22Rv1 (cell line): ENCODE measurements around the gene C12orf76.

Experiments used
- ZFX ChIP-seq: fragments of 450-650 bp; IDR thresholded peaks from 2 replicates; pipeline ENCODE4 v1.6.1; 2017; ENCODE audit warnings: antibody characterized with exemption, borderline replicate concordance
- TF ChIP-seq, protein P1 (sequence below): fragments of 450-650 bp; IDR thresholded peaks from 2 replicates; pipeline ENCODE4 v1.5.1; 2017; ENCODE audit warnings: mild to moderate bottlenecking

DNA sequence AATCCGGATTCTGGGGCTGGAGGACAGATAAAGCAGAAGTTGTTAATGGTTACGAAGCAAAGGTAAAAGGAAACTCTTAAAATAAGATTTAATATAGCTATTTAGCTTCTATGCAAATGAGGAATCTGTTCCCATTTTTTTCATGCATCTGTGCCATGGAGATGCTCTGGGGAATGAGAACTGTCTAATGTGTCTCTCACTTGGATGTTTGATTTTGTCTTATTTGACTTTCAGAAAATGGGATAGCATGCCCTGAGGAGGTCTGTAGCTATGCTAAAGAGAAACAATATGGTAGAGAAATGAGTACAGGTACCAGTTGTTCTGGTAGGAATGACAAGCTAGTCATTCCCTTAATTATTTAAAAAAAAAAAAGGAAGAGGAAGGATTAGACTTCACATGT is 24.3 kb downstream of the C12orf76 start:
- TF ChIP-seq, protein P1, sequence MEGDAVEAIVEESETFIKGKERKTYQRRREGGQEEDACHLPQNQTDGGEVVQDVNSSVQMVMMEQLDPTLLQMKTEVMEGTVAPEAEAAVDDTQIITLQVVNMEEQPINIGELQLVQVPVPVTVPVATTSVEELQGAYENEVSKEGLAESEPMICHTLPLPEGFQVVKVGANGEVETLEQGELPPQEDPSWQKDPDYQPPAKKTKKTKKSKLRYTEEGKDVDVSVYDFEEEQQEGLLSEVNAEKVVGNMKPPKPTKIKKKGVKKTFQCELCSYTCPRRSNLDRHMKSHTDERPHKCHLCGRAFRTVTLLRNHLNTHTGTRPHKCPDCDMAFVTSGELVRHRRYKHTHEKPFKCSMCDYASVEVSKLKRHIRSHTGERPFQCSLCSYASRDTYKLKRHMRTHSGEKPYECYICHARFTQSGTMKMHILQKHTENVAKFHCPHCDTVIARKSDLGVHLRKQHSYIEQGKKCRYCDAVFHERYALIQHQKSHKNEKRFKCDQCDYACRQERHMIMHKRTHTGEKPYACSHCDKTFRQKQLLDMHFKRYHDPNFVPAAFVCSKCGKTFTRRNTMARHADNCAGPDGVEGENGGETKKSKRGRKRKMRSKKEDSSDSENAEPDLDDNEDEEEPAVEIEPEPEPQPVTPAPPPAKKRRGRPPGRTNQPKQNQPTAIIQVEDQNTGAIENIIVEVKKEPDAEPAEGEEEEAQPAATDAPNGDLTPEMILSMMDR, result no peak
- no peak for TF ChIP-seq ZFX
